ENCODE measurements around the gene MSTO1. TPM values are rescaled to one million over a fixed set of nuclear protein-coding genes. Genes with fewer than 3 reads are reported as not detected.
"Not testable (repeated sequence)": the region's sequence is repeated elsewhere in the genome, so short reads cannot be mapped to it uniquely, and the experiment has no call there.

Gene MSTO1
- polyA plus RNA-seq, 1 donor (not counting 4 experiments of a cell fraction or from before 2014, with no cell fraction given), result 30.5 TPM

DNA sequence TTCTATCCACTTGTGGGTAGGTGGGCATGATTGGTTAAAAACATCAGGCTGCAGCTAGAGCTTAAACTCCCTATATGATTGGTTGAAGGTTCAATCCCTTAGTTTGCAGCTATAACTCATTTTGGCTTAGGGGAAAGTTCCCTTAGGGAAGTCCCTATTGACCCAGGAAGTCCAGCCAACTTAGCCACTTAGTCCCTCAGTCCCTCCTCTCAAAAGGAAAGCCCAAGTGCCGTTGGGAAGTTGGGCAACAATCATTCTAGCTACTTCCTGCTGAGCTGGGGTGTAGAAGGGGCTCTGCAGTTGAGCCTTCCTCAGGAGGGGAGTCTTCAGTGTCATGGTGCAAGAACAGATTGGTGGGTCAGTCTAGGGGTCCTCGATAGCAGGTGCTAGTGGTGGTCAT, 12.2 kb downstream of the MSTO1 start:
- H3K9ac ChIP-seq (ENCODE audit: control insufficient read depth, extremely low read depth, insufficient read depth, low read length), result no peak overlapping the region
- H3K4me1 ChIP-seq (ENCODE audit: control insufficient read depth, extremely low read depth, insufficient read depth, low read length), result no peaks in the 10 kb centered on the region
- H3K4me2 ChIP-seq (ENCODE audit: control insufficient read depth, extremely low read depth, insufficient read depth, low read depth, low read length), result no peak overlapping the region
- no peaks in the 10 kb centered on the region for H4K20me1 ChIP-seq (ENCODE audit: control insufficient read depth, extremely low read depth, insufficient read depth, low read length)
- H2AFZ ChIP-seq (ENCODE audit: control insufficient read depth, low read length), result no peak overlapping the region
- H3K9me3 ChIP-seq (ENCODE audit: control insufficient read depth, low read depth, low read length), result peaks cover 6% of the 10 kb centered on the region
- H3K79me2 ChIP-seq (ENCODE audit: control insufficient read depth, insufficient read depth, low read length), result no peaks in the 10 kb centered on the region
- no peak overlapping the region for H3K4me3 ChIP-seq (ENCODE audit: control insufficient read depth in 2 of 3, extremely low read depth in 1 of 3, insufficient read depth in 2 of 3, low read depth in 1 of 3, low read length in 3 of 3)
- H3K27ac ChIP-seq (ENCODE audit: control insufficient read depth, insufficient read depth, low read length), result no peak overlapping the region
- DNase-seq (ENCODE audit: low read depth, low spot score) (no peak), FAIRE-seq (no peak)
- no peaks in the 10 kb centered on the region for H3K36me3 ChIP-seq (ENCODE audit: control insufficient read depth in 2 of 2, extremely low read depth in 1 of 2, insufficient read depth in 2 of 2, low read length in 2 of 2)
- TF ChIP-seq CTCF (optimal IDR thresholded peaks at IDR 0.05 in 1 of 3, IDR thresholded peaks at IDR 0.05 in 1 of 3, conservative IDR thresholded peaks at IDR 0.05 in 1 of 3; ENCODE audit: extremely low read depth in 1 of 3, insufficient read depth in 2 of 3, low read length in 3 of 3) (no peak), EZH2 (IDR thresholded peaks at IDR 0.05; ENCODE audit: low read length) (no peak)
- no peaks in the 10 kb centered on the region for H3K27me3 ChIP-seq (ENCODE audit: control insufficient read depth, extremely low read depth, insufficient read depth, low read length)
- dilution Hi-C loops (cut with MboI; ENCODE audit: extremely low pct_ligation_motif_present, low sequenced_read_pairs), result no loop called here
- no peaks in the 10 kb centered on the region for H3K9me1 ChIP-seq (ENCODE audit: control insufficient read depth, extremely low read depth, insufficient read depth, low read length)

GRCh38 chr1:155623357-155623756, 13.3 kb downstream of the MSTO1 start:
- no peak overlapping the region for H3K4me3 ChIP-seq (ENCODE audit: control insufficient read depth in 2 of 3, extremely low read depth in 1 of 3, insufficient read depth in 2 of 3, low read depth in 1 of 3, low read length in 3 of 3)
- no peak overlapping the region for H3K9ac ChIP-seq (ENCODE audit: control insufficient read depth, extremely low read depth, insufficient read depth, low read length)
- H2AFZ ChIP-seq (ENCODE audit: control insufficient read depth, low read length), result no peak overlapping the region
- DNase-seq (ENCODE audit: low read depth, low spot score) (no peak), FAIRE-seq (no peak)
- no peak overlapping the region for H3K27ac ChIP-seq (ENCODE audit: control insufficient read depth, insufficient read depth, low read length)
- H3K27me3 ChIP-seq (ENCODE audit: control insufficient read depth, extremely low read depth, insufficient read depth, low read length), result no peaks in the 10 kb centered on the region
- H3K79me2 ChIP-seq (ENCODE audit: control insufficient read depth, insufficient read depth, low read length), result no peaks in the 10 kb centered on the region
- H3K36me3 ChIP-seq (ENCODE audit: control insufficient read depth in 2 of 2, extremely low read depth in 1 of 2, insufficient read depth in 2 of 2, low read length in 2 of 2), result no peaks in the 10 kb centered on the region
- H3K9me3 ChIP-seq (ENCODE audit: control insufficient read depth, low read depth, low read length), result peaks cover 6% of the 10 kb centered on the region
- H3K9me1 ChIP-seq (ENCODE audit: control insufficient read depth, extremely low read depth, insufficient read depth, low read length), result no peaks in the 10 kb centered on the region
- H3K4me1 ChIP-seq (ENCODE audit: control insufficient read depth, extremely low read depth, insufficient read depth, low read length), result no peaks in the 10 kb centered on the region
- dilution Hi-C loops (cut with MboI; ENCODE audit: extremely low pct_ligation_motif_present, low sequenced_read_pairs), result no loop called here
- TF ChIP-seq EZH2 (IDR thresholded peaks at IDR 0.05; ENCODE audit: low read length), result no peak
- TF ChIP-seq CTCF (optimal IDR thresholded peaks at IDR 0.05 in 1 of 3, IDR thresholded peaks at IDR 0.05 in 1 of 3, conservative IDR thresholded peaks at IDR 0.05 in 1 of 3; ENCODE audit: extremely low read depth in 1 of 3, insufficient read depth in 2 of 3, low read length in 3 of 3), result no peak
- H4K20me1 ChIP-seq (ENCODE audit: control insufficient read depth, extremely low read depth, insufficient read depth, low read length), result no peaks in the 10 kb centered on the region
- H3K4me2 ChIP-seq (ENCODE audit: control insufficient read depth, extremely low read depth, insufficient read depth, low read depth, low read length), result no peak overlapping the region

DNA sequence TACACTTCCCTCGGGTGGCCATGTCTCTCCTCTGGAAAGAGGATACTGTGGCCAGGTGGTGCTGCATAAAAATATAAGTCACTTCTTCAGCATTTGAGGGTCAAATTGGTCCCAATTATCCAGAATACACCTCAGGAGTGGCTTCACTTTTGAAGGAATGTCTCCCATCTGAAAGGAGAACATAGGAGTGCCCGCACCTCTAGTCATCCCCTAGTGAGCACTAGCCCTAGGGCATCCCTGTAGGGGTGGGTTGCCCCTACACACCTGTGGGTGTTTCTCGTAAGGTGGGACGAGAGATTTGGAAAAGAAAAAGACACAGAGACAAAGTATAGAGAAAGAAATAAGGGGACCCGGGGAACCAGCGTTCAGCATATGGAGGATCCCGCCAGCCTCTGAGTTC, 16.4 kb downstream of the MSTO1 start:
- not testable (repeated sequence) for H3K79me2 ChIP-seq (ENCODE audit: control insufficient read depth, insufficient read depth, low read length)

More for the DNA sequence above, 16.4 kb downstream of the MSTO1 start:
- H3K4me3 ChIP-seq (ENCODE audit: control insufficient read depth in 2 of 3, extremely low read depth in 1 of 3, insufficient read depth in 2 of 3, low read depth in 1 of 3, low read length in 3 of 3); H3K27me3 ChIP-seq (ENCODE audit: control insufficient read depth, extremely low read depth, insufficient read depth, low read length); H3K9me1 ChIP-seq (ENCODE audit: control insufficient read depth, extremely low read depth, insufficient read depth, low read length); H2AFZ ChIP-seq (ENCODE audit: control insufficient read depth, low read length); DNase-seq (ENCODE audit: low read depth, low spot score); H3K9ac ChIP-seq (ENCODE audit: control insufficient read depth, extremely low read depth, insufficient read depth, low read length); FAIRE-seq; H3K9me3 ChIP-seq (ENCODE audit: control insufficient read depth, low read depth, low read length); H4K20me1 ChIP-seq (ENCODE audit: control insufficient read depth, extremely low read depth, insufficient read depth, low read length); H3K4me2 ChIP-seq (ENCODE audit: control insufficient read depth, extremely low read depth, insufficient read depth, low read depth, low read length); H3K27ac ChIP-seq (ENCODE audit: control insufficient read depth, insufficient read depth, low read length); H3K4me1 ChIP-seq (ENCODE audit: control insufficient read depth, extremely low read depth, insufficient read depth, low read length); H3K36me3 ChIP-seq (ENCODE audit: control insufficient read depth in 2 of 2, extremely low read depth in 1 of 2, insufficient read depth in 2 of 2, low read length in 2 of 2); dilution Hi-C loops (cut with MboI; ENCODE audit: extremely low pct_ligation_motif_present, low sequenced_read_pairs): not testable (repeated sequence)

Data from keratinocyte (primary cell).